H9 (cell line): ENCODE measurements around the gene PLPPR4. TPM values are rescaled to one million over a fixed set of nuclear protein-coding genes. Genes with fewer than 3 reads are reported as not detected.

Experiments
- DNase-seq: peaks from one replicate; pipeline ENCODE4 v3.0.0-alpha.2; 2017
- H2AFZ ChIP-seq: one replicate; pipeline ENCODE4 v1.6.1; 2013; ENCODE audit warnings: mild to moderate bottlenecking, low read length, control low read depth, moderate library complexity
- H2AK5ac ChIP-seq: 2 replicates; pipeline ENCODE4 v1.6.1; 2013; ENCODE audit warnings: low read length, control low read depth, mixed read lengths; ENCODE audit not compliant: insufficient read length
- H2BK120ac ChIP-seq: one replicate; pipeline ENCODE4 v1.6.1; 2013; ENCODE audit warnings: low read depth, mild to moderate bottlenecking, low read length, control low read depth, inconsistent platforms; ENCODE audit not compliant: poor library complexity, severe bottlenecking
- H2BK12ac ChIP-seq: 2 replicates; pipeline ENCODE4 v1.6.1; 2013; ENCODE audit warnings: low read length, control low read depth, mixed read lengths, low read depth; ENCODE audit not compliant: insufficient read length
- H2BK15ac ChIP-seq: 2 replicates; pipeline ENCODE4 v1.6.1; 2013; ENCODE audit warnings: low read depth, low read length, control low read depth
- H2BK20ac ChIP-seq: one replicate; pipeline ENCODE4 v1.6.1; 2013; ENCODE audit warnings: low read depth, mild to moderate bottlenecking, low read length, control low read depth, inconsistent platforms; ENCODE audit not compliant: poor library complexity, severe bottlenecking
- H2BK5ac ChIP-seq: 2 replicates; pipeline ENCODE4 v1.6.1; 2013; ENCODE audit warnings: low read length, control low read depth, mixed read lengths; ENCODE audit not compliant: insufficient read length
- H3K14ac ChIP-seq: 2 replicates; pipeline ENCODE4 v1.6.1; 2013; ENCODE audit warnings: low read length, control low read depth; ENCODE audit not compliant: insufficient read depth
- H3K18ac ChIP-seq: 2 replicates; pipeline ENCODE4 v1.6.1; 2013; ENCODE audit warnings: low read depth, mild to moderate bottlenecking, mixed read lengths, low read length, control low read depth; ENCODE audit not compliant: insufficient read length
- H3K23ac ChIP-seq: 2 replicates; pipeline ENCODE4 v1.6.1; 2013; ENCODE audit warnings: low read length, control low read depth, mixed read lengths, low read depth; ENCODE audit not compliant: insufficient read length
- H3K23me2 ChIP-seq: 2 replicates; pipeline ENCODE4 v1.6.1; 2013; ENCODE audit warnings: low read depth, mild to moderate bottlenecking, mixed read lengths, low read length, control low read depth; ENCODE audit not compliant: insufficient read length, poor library complexity, severe bottlenecking
- H3K27ac ChIP-seq: 2 replicates; pipeline ENCODE4 v1.5.1; 2013; ENCODE audit warnings: low read length, control low read depth, mixed read lengths, low read depth; ENCODE audit not compliant: insufficient read length
- H3K27me3 ChIP-seq: 2 replicates; pipeline ENCODE4 v1.6.1; 2013; ENCODE audit warnings: low read length, control low read depth, inconsistent platforms; ENCODE audit not compliant: insufficient read depth
- H3K4ac ChIP-seq: 2 replicates; pipeline ENCODE4 v1.6.1; 2013; ENCODE audit warnings: low read depth, mild to moderate bottlenecking, control low read depth, inconsistent platforms, low read length, moderate library complexity
- H3K4me1 ChIP-seq: 2 replicates; pipeline ENCODE4 v1.6.1; 2013; ENCODE audit warnings: low read length, control low read depth, inconsistent platforms; ENCODE audit not compliant: insufficient read depth
- H3K4me2 ChIP-seq: 2 replicates; pipeline ENCODE4 v1.6.1; 2013; ENCODE audit warnings: low read length, control low read depth, mixed read lengths; ENCODE audit not compliant: insufficient read length, insufficient read depth
- H3K56ac ChIP-seq: 2 replicates; pipeline ENCODE4 v1.6.1; 2013; ENCODE audit warnings: low read depth, mild to moderate bottlenecking, mixed read lengths, low read length, control low read depth; ENCODE audit not compliant: insufficient read length
- H3K79me1 ChIP-seq: 2 replicates; pipeline ENCODE4 v1.6.1; 2013; ENCODE audit warnings: low read depth, mild to moderate bottlenecking, moderate library complexity, low read length, control low read depth, inconsistent platforms; ENCODE audit not compliant: insufficient read depth, poor library complexity, severe bottlenecking
- H3K79me2 ChIP-seq: 2 replicates; pipeline ENCODE4 v1.6.1; 2013; ENCODE audit warnings: low read length, control low read depth, inconsistent platforms; ENCODE audit not compliant: insufficient read depth
- H3K9ac ChIP-seq: 2 replicates; pipeline ENCODE4 v1.6.1; 2013; ENCODE audit warnings: low read length, control low read depth, mixed read lengths; ENCODE audit not compliant: insufficient read length; ENCODE audit errors: extremely low read depth
- H3K9me3 ChIP-seq: one replicate; pipeline ENCODE4 v1.6.1; 2013; ENCODE audit warnings: low read depth, low read length, inconsistent platforms; ENCODE audit not compliant: control insufficient read depth
- H3T11ph ChIP-seq: one replicate; pipeline ENCODE4 v1.6.1; 2013; ENCODE audit warnings: mild to moderate bottlenecking, low read length, control low read depth, inconsistent platforms
- H4K20me1 ChIP-seq: one replicate; pipeline ENCODE4 v1.6.1; 2013; ENCODE audit not compliant: control insufficient read depth, insufficient read length, insufficient read depth
- H4K5ac ChIP-seq: 2 replicates; pipeline ENCODE4 v1.6.1; 2013; ENCODE audit warnings: low read depth, mild to moderate bottlenecking, mixed read lengths, low read length, control low read depth; ENCODE audit not compliant: insufficient read length
- H4K8ac ChIP-seq: replicated peaks from 2 replicates; pipeline ENCODE4 v1.6.1; 2013; ENCODE audit warnings: low read length, control low read depth, mixed read lengths, low read depth; ENCODE audit not compliant: insufficient read length
- H4K91ac ChIP-seq: 2 replicates; pipeline ENCODE4 v1.6.1; 2013; ENCODE audit warnings: low read depth, mild to moderate bottlenecking, moderate library complexity, mixed read lengths, low read length, control low read depth; ENCODE audit not compliant: insufficient read length
- H3K27ac Mint-ChIP-seq, 3 experiments: 2 replicates in 2 of 3; 3 replicates in 1 of 3; pipeline ENCODE4 v1.8.0; 2020 to 2021; ENCODE audit warnings: mixed read lengths in 3 of 3, mild to moderate bottlenecking in 1 of 3, moderate library complexity in 1 of 3
- H3K27me3 Mint-ChIP-seq: 2 replicates; pipeline ENCODE4 v1.8.0; 2021; ENCODE audit warnings: low read depth, mild to moderate bottlenecking, moderate library complexity, mixed read lengths
- H3K36me3 Mint-ChIP-seq, 3 experiments: 2 replicates in 2 of 3; 3 replicates in 1 of 3; pipeline ENCODE4 v1.8.0; 2020 to 2021; ENCODE audit warnings: low read depth in 3 of 3, mixed read lengths in 3 of 3; ENCODE audit not compliant: insufficient read depth in 1 of 3
- H3K4me1 Mint-ChIP-seq, 2 experiments: 2 replicates each; pipeline ENCODE4 v1.8.0; 2020; ENCODE audit warnings: mixed read lengths in 2 of 2
- H3K4me3 Mint-ChIP-seq, 2 experiments: 2 replicates in 1 of 2; 3 replicates in 1 of 2; pipeline ENCODE4 v1.8.0; 2020 to 2021; ENCODE audit warnings: mild to moderate bottlenecking in 2 of 2, mixed read lengths in 2 of 2, moderate library complexity in 1 of 2
- H3K9me3 Mint-ChIP-seq, 2 experiments: 2 replicates in 1 of 2; 3 replicates in 1 of 2; pipeline ENCODE4 v1.8.0; 2020; ENCODE audit warnings: mild to moderate bottlenecking in 2 of 2, mixed read lengths in 2 of 2, moderate library complexity in 1 of 2
- WGBS: extraction: QIAGEN DNeasy Blood & Tissue Kit; methylation state at CpG from one replicate; pipeline ENCODE4 v1.1.7; 2013; ENCODE audit warnings: missing lambda C conversion rate, low lambda C conversion rate, mixed read lengths; ENCODE audit not compliant: insufficient read length; ENCODE audit errors: extremely low coverage; 5-methylcytosine and 5-hydroxymethylcytosine counted together
- total RNA-seq: library from RNA; stranded (reverse); gene quantifications from 2 replicates; pipeline ENCODE4 v1.2.1, GENCODE V29; 2021
- TF ChIP-seq, protein P1 (sequence below): fragments of 200-600 bp; sonication (generic); conservative IDR thresholded peaks from 3 replicates; pipeline ENCODE4 v1.8.0; 2021; ENCODE audit warnings: antibody characterized with exemption, mild to moderate bottlenecking

The PLPPR4 gene
- total RNA-seq, 1 experiment from 2014 or later = 0.31 TPM

DNA sequence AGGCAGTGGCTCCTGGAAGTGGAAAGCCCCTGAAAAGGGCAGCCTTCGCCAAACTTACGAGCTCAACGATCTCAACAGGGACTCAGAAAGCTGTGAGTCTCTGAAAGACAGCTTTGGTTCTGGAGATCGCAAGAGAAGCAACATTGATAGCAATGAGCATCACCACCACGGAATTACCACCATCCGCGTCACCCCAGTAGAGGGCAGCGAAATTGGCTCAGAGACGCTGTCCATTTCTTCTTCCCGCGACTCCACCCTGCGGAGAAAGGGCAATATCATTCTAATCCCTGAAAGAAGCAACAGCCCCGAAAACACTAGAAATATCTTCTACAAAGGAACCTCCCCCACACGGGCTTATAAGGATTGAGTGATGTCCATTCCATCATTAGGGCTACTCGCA, 42.4 kb downstream of the PLPPR4 start:
- H3K4ac ChIP-seq = no peak overlapping the region
- no peak overlapping the region for H2BK20ac ChIP-seq
- Mint-ChIP-seq H3K9me3 (no peaks in the 10 kb centered on the region), H3K4me3 (no peak overlapping the region), H3K27me3 (no peaks in the 10 kb centered on the region; the same call in 1 of the 2 replicates), H3K4me1 (peaks cover 0 to 7% of the 10 kb centered on the region in 2 experiments; a peak in 2 of 4 replicates), H3K36me3 (no peaks in the 10 kb centered on the region), H3K27ac (no peak overlapping the region)
- H2BK15ac ChIP-seq = no peak overlapping the region
- H4K8ac ChIP-seq = no peak overlapping the region
- no peak overlapping the region for H2BK5ac ChIP-seq
- H2AK5ac ChIP-seq = no peak overlapping the region
- no peaks in the 10 kb centered on the region for H3K9me3 ChIP-seq
- no peak overlapping the region for H2BK12ac ChIP-seq
- H3K79me2 ChIP-seq = no peaks in the 10 kb centered on the region
- WGBS = no CpG with 5 or more reads among the region's 15 CpGs
- no peak overlapping the region for H3T11ph ChIP-seq
- H3K27ac ChIP-seq = no peak overlapping the region
- no peaks in the 10 kb centered on the region for H3K79me1 ChIP-seq
- no peak overlapping the region for H3K18ac ChIP-seq
- no peak overlapping the region for H3K56ac ChIP-seq
- H2AFZ ChIP-seq = no peak overlapping the region
- no peaks in the 10 kb centered on the region for H3K23me2 ChIP-seq
- H3K14ac ChIP-seq = no peak overlapping the region
- H3K27me3 ChIP-seq = no peaks in the 10 kb centered on the region
- no peak overlapping the region for H2BK120ac ChIP-seq
- H4K20me1 ChIP-seq = no peaks in the 10 kb centered on the region
- H4K91ac ChIP-seq = no peak overlapping the region
- TF ChIP-seq, protein P1, sequence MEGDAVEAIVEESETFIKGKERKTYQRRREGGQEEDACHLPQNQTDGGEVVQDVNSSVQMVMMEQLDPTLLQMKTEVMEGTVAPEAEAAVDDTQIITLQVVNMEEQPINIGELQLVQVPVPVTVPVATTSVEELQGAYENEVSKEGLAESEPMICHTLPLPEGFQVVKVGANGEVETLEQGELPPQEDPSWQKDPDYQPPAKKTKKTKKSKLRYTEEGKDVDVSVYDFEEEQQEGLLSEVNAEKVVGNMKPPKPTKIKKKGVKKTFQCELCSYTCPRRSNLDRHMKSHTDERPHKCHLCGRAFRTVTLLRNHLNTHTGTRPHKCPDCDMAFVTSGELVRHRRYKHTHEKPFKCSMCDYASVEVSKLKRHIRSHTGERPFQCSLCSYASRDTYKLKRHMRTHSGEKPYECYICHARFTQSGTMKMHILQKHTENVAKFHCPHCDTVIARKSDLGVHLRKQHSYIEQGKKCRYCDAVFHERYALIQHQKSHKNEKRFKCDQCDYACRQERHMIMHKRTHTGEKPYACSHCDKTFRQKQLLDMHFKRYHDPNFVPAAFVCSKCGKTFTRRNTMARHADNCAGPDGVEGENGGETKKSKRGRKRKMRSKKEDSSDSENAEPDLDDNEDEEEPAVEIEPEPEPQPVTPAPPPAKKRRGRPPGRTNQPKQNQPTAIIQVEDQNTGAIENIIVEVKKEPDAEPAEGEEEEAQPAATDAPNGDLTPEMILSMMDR = peak; percentile 47
- no peak overlapping the region for H3K23ac ChIP-seq
- no peak overlapping the region for H3K9ac ChIP-seq
- DNase-seq = peak; percentile 40
- no peaks in the 10 kb centered on the region for H3K4me1 ChIP-seq
- H4K5ac ChIP-seq = no peak overlapping the region
- H3K4me2 ChIP-seq = no peak overlapping the region
